GM12891 (cell line): ENCODE results near the gene PCA3.

Experiments used
- PAX5 ChIP-seq: IDR thresholded peaks from 2 replicates; pipeline ENCODE4 v1.6.1; 2011; ENCODE audit warnings: low read length, moderate library complexity, mild to moderate bottlenecking; ENCODE audit not compliant: insufficient read depth, severe bottlenecking
- POLR2A ChIP-seq: IDR thresholded peaks from 2 replicates; pipeline ENCODE4 v1.6.1; 2011; ENCODE audit warnings: low read depth, low read length, control low read depth
- POLR2AphosphoS5 ChIP-seq: IDR thresholded peaks from 2 replicates; pipeline ENCODE4 v1.6.1; 2011; ENCODE audit warnings: low read depth, low read length, control low read depth
- POU2F2 ChIP-seq: IDR thresholded peaks from 2 replicates; pipeline ENCODE4 v1.6.1; 2011; ENCODE audit warnings: low read depth, mild to moderate bottlenecking, control low read depth, low read length, moderate library complexity
- SPI1 ChIP-seq: IDR thresholded peaks from 2 replicates; pipeline ENCODE4 v1.6.1; 2011; ENCODE audit warnings: low read depth, low read length, control low read depth
- TAF1 ChIP-seq: IDR thresholded peaks from 2 replicates; pipeline ENCODE4 v1.6.1; 2011; ENCODE audit warnings: low read depth, low read length, control low read depth

DNA sequence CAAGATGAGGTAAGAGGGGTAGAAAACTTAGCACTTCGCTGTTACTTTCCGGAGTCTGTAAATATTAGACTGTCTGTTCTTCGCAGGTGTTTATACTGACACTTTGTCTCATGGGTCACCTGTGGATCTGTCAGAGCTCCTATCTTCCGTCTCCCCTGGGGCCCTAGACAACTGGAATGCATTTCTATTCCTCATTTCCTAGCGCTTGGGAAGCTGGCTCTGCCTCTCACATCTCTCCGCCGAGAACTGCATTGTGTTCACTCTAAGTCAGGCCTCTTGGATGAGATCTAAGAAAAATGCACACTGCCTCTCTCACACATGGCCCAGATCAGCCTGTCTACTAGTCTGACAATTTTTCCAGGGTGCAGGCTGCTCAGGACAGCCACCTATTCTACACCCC lies 39.5 kb downstream of the PCA3 start:
- TF ChIP-seq POLR2A = no peak
- TF ChIP-seq TAF1 = no peak
- TF ChIP-seq PAX5 = no peak
- TF ChIP-seq POLR2AphosphoS5 = no peak
- TF ChIP-seq SPI1 = no peak
- TF ChIP-seq POU2F2 = no peak
